Colon (tissue), 2 donors: ENCODE results near the gene GDI1.
"Not testable (repeated sequence)": the region's sequence is repeated elsewhere in the genome, so short reads cannot be mapped to it uniquely, and the experiment has no call there.

ENCODE experiments used
- FAIRE-seq: peaks from 2 replicates; lab custom pipeline; 2012; peaks lifted over from hg19 to GRCh38; lab: Jason Lieb, UNC
- donor health status: control.
- donor health status: control.

The GDI1 gene

GRCh38 chrX:154436983-154437752 is at the start of gene GDI1:
Gene GDI1, plus strand, starts transcription at chrX:154437154. Its CDS starts 101 bp downstream, at chrX:154437255.
- no peak for FAIRE-seq

DNA sequence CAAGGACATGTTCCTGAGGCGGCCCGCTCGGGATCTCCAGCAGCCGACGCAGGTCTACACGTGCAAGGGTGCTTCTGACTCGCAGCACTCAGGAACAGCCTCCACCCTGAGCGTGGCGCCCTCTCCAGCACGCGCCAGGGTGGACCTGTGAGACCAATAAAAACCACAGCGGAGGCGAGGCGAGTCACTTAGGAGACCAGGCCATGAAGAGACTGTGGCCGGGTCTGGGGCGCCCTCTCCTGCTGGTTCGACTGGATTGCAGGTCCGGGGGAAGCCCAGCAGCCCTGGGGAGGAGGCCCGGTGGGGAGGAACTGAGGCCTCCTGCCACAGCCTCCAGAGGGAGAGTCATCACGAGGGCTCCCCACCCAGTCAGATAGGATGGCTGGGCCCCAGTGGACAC is 48.9 kb upstream of the GDI1 start:
- FAIRE-seq, result peak; percentile 21

- not testable (repeated sequence) for FAIRE-seq
Measured at GRCh38 chrX:154388649-154389048, 48.3 kb upstream of the GDI1 start.

DNA sequence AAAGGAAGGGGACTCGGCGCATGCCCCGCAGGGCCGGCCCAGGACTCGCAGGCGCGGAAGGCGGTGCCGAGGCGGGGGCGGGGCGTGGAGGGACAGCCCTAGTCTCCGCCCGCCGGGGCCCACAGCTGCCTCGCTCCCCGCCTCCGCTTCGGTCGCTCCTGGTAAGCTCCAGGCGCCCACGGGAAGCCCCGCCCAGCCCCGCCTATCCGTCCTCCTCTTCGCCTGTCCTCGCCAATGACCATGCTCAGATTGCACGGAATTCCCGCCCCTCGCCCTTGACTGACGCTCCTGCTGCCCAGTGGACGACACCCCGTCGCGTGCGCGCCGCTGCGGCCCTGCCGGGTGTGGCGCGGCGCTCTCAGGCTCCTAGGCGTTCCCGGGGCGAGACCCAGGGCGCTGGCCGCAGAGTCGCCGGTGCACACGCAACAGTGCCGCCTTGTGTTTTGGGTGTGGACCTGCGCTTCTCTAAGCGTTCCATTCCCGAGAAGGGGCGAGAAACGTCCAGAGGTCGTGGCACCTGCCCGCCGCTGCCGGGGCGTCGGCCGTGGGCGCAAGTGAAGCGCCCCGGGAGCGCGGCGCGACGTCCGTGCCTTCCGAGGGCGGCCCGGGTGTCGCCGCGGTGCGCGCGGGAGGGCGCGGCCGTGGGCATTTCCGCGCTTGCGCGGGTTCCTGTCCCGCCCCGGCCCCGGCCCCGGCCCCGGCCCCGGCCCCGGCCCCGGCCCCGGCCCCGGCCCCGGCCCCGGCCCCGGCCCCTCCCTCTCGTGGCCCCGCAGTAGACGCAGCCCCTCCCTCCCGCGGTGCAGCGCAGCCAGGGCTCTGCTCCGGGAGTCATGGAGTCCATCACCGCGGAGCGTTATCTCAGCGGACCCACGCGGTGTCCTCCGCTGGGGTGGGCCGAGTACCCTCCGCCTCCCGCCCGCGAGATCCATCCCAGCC is 46.9 kb upstream of the GDI1 start:
- not testable (repeated sequence) for FAIRE-seq

DNA sequence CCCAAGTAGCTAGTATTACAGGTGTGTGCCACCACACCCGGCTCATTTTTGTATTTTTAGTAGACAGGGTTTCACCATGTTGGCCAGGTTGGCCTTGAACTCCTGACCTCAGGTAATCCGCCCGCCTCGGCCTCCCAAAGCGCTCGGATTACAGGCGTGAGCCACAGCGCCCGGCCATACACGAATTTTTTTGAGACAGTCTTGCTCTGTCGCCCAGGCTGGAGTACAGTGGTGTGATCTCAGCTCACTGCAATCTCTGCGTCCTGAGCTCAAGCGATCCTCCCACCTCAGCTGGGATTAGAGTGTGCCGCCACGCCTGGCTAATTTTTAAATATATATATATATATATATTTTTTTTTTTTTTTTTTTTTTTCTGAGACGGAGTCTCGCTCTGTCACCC is 40.6 kb upstream of the GDI1 start:
- not testable (repeated sequence) for FAIRE-seq

GRCh38 chrX:154396973-154397887 is 39.7 kb upstream of the GDI1 start:
- FAIRE-seq, result no peak

DNA sequence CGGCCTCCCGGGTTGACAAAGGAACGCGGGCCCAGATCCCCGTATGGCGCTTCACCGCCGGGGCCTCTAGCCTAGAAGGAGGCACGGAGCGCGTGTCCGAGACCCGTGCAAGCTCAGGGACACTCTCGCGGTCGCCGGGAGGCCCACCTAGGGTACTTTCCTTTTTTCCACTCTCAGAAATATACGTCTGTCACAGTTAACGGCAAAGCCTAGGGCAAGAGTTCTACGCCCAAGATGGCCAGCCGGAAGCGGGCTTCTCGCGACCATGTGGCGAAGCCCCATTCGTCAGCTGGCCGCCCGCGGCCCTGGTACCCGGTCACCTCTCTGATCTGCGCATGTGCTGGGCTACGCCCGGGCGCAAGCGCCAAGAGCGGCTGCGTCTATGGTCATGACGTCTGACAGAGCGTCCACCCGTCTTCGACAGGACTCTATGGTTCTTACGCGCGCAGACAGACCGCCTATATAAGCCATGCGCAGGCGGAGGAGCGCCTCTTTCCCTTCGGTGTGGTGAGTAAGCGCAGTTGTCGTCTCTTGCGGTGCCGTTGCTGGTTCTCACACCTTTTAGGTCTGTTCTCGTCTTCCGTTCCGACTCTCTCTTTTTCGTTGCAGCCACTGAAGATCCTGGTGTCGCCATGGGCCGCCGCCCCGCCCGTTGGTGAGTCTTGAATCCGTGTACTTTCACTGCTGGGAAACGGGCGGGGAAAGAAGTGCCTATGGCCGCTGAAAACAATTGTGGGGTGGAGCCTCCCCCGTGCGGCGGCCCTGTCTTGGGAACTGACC is 38.9 kb upstream of the GDI1 start, which contains the start of gene RPL10:
Gene RPL10 (plus strand): TSS at position 490 of the 780 bp plus-strand sequence. CDS start 143 bp downstream, at position 633.
- FAIRE-seq, result no peak

DNA sequence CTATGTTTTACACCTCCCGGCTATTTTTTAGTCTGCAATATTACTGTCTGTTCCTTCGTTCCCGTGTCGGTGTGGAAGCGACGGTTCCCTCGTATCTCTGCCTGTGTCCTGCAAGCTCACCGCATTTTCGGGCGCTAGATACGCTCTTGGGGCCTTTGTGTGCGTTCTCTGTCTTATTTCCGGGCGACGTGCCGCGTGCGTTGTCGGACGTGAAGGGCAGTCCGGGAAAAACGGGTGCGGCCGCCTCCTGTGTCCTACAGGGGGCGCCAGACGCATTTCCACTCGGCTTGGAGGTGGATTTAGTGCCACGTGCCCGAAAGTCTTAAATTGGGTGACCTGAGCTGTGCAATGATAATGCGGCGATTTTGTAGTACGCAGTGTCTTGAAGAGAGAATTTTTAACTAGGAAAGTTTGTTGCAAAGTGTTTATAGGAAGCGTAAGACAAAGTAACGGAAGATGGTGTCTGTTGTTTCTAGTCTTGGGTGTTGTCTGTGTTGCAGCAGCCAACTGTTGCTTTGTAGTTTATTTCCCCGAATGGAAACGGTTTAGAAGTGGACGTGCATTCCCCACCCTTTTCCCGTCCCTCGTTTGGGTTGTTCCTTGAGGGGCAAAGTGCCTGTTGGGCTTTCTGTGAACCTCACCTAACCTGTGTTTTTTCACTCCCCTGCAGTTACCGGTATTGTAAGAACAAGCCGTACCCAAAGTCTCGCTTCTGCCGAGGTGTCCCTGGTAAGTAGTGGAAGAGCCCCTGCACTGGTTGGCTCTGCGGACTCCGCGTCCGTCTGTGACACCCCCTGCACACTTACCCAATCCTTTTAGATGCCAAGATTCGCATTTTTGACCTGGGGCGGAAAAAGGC is 38.1 kb upstream of the GDI1 start:
- no peak for FAIRE-seq

DNA sequence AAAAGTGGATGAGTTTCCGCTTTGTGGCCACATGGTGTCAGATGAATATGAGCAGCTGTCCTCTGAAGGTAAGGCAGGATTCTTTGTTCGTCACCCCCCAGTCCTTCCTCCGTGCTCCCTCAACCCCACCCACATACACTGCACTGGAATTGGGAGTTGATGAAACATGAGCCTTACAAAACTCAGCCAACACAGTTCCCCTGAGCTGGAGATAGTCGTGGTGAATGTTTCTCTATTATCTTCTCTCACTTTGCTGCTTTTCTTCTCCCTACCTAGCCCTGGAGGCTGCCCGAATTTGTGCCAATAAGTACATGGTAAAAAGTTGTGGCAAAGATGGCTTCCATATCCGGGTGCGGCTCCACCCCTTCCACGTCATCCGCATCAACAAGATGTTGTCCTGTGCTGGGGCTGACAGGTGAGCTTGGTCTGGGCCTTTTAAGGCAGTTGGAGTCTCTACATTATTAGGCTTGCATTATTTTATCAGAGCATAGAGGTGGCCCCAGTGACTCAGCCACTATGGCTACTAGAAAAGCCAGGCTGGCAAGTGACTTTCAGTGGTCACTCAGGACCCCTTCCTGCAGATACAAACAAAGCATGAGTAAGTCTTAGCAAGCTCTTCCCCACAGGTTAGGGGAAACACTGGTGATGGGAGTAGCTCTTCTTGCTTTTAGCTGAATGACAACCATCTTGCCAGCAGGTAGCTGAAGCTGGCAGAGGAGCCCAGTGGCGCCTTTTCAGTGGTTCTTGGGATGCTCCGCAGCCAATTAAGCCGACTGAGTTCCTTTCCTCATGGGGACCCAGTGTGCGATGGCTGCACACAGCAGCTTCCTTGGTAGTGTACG is 37.2 kb upstream of the GDI1 start:
- FAIRE-seq, result no peak

DNA sequence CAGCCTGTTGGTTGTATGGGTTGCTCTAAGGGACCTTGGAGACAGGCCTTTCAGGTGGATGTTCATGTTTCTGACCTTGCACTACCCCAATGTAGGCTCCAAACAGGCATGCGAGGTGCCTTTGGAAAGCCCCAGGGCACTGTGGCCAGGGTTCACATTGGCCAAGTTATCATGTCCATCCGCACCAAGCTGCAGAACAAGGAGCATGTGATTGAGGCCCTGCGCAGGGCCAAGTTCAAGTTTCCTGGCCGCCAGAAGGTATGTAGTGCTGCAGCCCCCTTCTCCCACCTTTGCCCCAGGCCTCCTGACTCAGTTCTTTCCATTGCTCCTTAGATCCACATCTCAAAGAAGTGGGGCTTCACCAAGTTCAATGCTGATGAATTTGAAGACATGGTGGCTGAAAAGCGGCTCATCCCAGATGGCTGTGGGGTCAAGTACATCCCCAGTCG is 36.6 kb upstream of the GDI1 start:
- not testable (repeated sequence) for FAIRE-seq

DNA sequence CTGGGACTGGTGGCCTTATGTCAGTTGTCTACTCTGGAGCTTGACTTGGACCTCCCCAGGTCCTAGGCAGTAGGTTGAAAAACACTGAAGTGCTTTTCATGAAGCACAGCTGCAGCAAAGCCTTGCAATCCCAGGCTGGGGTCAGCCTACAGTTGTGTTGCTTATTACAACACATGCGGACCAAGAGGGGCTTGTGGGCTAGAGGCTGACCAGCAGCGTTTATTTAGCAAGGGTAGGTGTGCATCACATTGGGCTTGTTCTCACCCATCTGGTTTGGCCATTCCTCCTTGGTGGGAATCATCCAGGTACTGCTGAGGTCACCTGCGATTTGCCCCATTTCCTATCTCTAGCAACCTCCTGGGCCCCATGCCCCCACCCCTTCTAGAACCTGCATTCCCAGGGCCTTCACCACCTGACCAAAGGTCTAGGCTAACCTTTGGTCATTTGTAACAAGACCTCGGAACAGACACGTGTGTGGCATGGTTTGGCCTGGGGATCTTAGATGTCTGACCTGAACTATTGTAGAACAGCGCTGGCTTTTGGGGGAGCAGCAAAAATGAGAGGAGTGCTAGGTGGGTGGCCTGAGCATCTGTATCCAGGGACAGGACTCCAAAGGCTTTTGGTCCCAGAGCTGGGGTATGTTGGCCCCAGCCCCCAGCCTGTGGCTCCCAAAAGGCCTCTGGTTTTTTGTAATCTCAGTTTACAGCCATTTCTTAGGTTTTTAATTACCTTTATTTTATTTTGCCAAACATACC is 35.7 kb upstream of the GDI1 start:
- FAIRE-seq, result no peak

- FAIRE-seq, result no peak
Measured at GRCh38 chrX:154401918-154402621, 34.9 kb upstream of the GDI1 start.

GRCh38 chrX:154402622-154403127 is 34.3 kb upstream of the GDI1 start:
- no peak for FAIRE-seq

GRCh38 chrX:154403192-154403591 is 33.8 kb upstream of the GDI1 start:
- no peak for FAIRE-seq

DNA sequence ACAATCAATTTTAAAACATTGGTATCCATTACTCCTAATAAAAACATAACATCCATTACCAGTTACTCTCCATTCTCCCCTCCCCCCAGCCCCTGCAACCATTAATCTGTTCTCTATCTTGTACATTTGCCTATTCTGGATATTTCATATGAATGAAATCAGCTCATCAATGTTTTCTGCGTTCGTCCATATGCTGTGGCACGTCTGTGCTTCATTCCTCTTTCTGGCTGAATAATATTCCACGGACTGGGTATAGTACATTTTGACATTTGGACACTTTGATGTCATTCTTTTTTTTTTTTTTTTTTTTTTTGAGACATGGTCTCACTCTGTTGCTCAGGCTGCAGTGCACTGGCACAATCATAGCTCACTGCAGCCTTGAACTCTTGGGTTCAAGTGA is 33.1 kb upstream of the GDI1 start:
- FAIRE-seq, result no peak

GRCh38 chrX:154404625-154405192 is 32.2 kb upstream of the GDI1 start:
- FAIRE-seq, result no peak

- FAIRE-seq, result no peak
Measured at GRCh38 chrX:154408659-154409221, 28.2 kb upstream of the GDI1 start.
